HT1080 (cell line): ENCODE measurements around the gene COLEC12. TPM values are rescaled to one million over a fixed set of nuclear protein-coding genes. Genes with fewer than 3 reads are reported as not detected.
A peak's percentile ranks its signal among the peaks of the same experiment; 100 is the strongest.

Source experiments
- DNase-seq: peaks from one replicate; pipeline ENCODE4 v3.0.0-alpha.2; 2015; ENCODE audit warnings: low read depth
- total RNA-seq: library from RNA; depleted of rRNA; stranded (reverse); fragments of >200 nt; shearing (Covaris generic); gene quantifications from 2 replicates; pipeline ENCODE4 v1.2.3, GENCODE V29; 2014

Gene COLEC12
- total RNA-seq, 1 experiment from 2014 or later: not detected

DNA sequence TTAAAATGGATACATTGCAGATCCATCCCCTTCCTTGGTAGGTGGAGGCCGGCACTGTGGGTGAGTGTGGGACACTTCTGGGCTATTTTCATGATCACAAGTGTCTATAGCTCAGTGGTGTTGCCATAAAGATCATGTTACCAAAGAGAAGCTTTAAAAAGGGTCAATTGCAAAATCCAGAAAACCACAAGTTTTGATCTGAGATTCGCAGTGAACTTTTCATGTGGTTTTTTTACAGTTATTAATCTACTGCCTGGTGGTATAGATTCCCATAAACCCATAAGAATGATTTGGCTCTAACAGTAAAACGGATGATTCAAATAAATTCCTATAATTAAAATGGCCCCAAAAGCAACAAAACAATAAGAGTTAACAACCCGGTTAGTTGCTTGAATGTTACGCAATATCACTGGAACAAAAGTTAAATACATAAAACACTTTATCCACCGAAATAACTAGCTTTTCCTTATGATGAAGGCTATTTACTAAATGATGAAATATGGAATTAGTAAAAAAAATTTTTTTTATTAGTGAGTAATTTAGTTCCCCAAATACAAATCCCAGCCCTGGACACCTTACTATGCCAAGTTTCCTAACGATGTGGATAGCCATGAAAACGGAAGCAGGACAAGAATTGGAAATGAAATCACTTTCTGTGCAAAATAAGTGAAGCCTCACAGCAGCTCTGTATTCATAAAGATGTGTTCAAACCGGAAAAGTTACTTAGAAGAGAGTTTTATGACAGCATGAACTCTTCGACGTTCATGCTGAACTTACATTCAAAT, 137.0 kb downstream of the COLEC12 start:
- DNase-seq: peak; percentile 13

GRCh38 chr18:362311-363290, 137.9 kb downstream of the COLEC12 start:
- DNase-seq: no peak

DNA sequence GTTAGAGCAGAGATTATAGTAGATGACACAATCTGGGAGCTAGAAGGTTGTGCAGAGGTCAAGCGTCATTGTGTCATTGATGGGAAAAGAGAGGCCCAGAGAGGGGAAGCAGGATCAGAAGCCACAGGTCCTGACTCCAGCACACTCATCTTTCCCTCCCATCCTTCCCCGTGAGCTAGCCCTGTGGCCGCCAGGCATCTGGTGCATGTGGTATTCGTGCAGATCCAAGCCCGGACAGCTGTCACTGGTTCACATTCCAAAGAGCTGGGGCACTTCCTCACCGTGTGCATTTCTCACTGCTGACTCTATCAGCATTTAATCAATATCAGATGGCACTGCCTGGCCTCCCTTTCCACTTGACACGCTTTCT, 138.6 kb downstream of the COLEC12 start:
- peak; percentile 82 for DNase-seq

DNA sequence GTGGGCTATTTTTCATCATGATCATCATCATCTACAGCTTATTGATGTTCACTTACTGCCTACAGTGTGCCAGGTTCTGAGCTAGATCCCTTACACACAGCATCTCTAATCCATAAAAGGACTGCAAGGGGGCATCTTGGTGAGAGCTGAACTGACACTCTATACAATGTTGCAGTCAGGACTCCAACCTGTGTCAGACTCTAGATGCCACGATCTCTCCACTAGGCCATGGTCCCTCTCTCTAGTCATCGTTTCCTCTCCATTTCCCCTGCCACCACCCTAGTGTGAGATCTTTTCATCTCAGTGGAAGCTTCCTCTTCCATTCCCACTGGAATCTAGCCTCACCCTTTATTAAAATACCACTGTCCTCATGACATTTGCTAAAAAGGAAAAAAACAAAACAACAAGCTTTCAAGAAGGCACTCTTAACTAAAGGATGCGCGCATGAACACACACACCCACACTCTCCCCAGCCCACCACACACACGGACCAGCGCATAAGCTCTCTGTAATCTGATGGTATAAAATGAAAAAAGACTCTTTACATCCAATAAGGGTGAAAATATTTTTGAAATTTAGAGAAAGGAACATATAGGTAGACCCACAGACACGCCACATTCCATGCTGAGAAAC, 139.3 kb downstream of the COLEC12 start:
- no peak for DNase-seq

- no peak for DNase-seq
These were observed 139.8 kb downstream of the COLEC12 start for GRCh38 chr18:360676-361075.

- DNase-seq: no peak
These were observed 143.7 kb downstream of the COLEC12 start for GRCh38 chr18:356778-357177.

GRCh38 chr18:355678-356077, 144.8 kb downstream of the COLEC12 start:
- DNase-seq: no peak

DNA sequence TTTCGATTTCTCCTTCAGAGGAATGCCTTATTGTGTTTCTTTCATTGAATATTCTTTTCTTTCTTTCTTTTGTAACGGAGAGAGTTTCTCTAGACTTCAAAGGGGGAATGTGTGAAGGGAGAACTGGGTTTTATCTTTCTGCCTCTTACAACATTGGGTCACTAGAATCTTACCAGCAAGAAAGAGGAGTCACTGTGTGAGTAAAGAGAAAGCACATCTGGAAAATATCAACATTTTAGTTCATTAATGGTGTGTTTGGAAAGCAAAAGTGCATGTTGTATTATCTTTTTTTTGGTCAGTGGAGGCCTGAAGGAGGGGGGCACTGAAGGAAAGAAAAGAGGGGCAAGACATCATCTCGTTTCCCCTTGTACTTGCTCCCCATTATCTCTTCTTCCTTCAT, 146.0 kb downstream of the COLEC12 start:
- DNase-seq: no peak

- DNase-seq: no peak
These were observed 146.5 kb downstream of the COLEC12 start for GRCh38 chr18:354003-354402.

DNA sequence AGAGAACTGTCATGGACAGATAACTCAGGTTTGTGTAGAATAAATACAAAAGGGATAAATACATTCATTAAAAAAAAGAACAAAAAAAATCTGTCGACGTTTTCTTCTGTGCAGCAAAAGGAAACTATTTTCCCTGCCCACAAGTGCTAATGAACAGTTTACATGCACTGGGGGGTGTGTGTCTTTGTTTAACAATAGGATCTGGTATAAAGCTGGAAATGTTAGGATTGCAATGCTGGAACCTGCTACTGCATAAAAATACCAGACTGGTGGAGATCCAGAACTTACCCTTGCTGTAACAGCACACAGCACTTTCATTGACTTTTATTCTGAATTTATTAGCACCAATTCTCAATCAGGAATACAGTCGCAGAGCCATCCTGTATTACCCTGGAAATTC, 148.1 kb downstream of the COLEC12 start:
- no peak for DNase-seq

GRCh38 chr18:350953-351572, 149.4 kb downstream of the COLEC12 start:
- DNase-seq: no peak

- DNase-seq: no peak
These were observed 153.9 kb downstream of the COLEC12 start for GRCh38 chr18:346600-346999.

- DNase-seq: no peak
These were observed 159.4 kb downstream of the COLEC12 start for GRCh38 chr18:341102-341501.

DNA sequence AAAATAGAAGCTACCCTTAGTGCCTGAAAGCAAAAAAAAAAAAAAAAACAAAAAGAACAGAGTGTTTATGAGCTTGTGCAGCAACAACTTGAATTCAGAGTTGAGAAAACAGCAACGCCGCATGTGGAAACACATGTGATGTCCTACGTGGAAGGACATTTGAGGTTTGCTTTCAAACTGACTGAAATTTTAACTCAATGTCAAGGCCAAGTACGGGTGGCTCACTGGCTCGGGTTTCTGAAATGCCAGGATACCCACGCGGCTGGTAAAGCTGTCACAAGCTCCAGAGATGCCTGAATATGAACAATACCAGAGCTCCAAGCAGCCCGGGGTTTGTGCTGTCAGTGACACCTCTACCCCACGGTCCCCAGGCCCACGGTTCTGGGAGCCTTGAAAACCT, 160.5 kb downstream of the COLEC12 start:
- DNase-seq: no peak

DNA sequence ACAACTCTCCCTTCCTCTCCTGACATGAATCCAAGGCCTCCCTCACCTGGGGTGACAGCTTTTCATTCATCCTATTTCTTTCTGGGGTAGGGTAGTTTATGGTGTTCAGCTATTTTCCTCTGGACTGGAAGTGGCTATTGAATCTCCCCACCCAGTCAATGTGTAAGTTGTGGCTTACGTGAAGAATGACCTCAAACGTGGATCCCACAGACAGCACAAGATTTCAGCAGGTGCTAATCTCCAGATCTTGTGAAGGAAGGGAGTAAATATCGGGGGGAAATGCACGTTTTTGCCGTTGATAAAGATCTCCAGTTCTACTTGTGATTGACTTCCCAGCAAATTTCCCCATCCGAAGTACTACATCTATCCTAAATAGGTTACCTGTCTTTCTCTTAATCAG, 161.3 kb downstream of the COLEC12 start:
- no peak for DNase-seq

- no peak for DNase-seq
These were observed 163.8 kb downstream of the COLEC12 start for GRCh38 chr18:336713-337112.

DNA sequence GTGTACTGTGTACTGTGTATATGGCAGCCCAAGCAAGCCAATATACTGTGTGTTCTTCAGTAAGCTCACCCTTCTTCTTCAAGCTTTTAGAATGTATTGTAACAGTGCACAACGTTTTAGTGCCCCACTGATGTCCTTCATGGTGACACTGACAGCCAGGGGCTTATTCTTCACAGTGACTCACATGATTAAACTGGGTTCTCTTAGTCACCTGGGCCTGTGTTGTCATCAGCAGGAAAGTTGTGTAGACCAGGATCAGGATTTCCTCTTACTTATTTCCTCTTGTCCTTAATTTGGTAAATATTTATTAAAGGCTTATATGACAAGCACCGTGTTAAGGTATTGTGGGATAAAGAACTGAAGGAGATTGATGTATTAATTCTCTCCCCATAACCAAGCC, 164.8 kb downstream of the COLEC12 start:
- DNase-seq: no peak

GRCh38 chr18:334575-335132, 165.8 kb downstream of the COLEC12 start:
- no peak for DNase-seq

GRCh38 chr18:332721-333510, 167.6 kb downstream of the COLEC12 start:
- DNase-seq: no peak

DNA sequence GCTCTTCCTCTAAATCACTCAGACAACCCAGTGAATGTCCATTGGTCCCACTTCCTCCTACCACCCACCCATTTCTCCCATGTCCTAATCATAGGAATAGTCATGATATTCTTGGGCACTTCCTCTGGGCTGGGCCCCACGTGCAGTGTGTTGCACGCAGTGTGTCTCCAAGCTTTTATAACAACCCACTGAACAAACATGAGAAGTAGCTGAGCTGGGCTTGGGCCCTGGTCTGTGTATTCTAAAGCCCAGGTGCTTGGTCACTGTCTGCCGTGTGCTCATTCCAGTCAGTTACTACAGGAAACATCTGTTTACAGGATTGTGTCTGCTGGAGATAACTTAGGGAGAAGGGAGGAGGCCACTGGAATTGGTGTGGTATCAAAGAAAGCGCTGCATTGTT, 168.5 kb downstream of the COLEC12 start:
- DNase-seq: no peak
